LNCaP clone FGC (cell line): ENCODE data around the gene CLDN24.
"Not testable (repeated sequence)": the region's sequence is repeated elsewhere in the genome, so short reads cannot be mapped to it uniquely, and the experiment has no call there.

Experiments
- DNase-seq: peaks from one replicate; pipeline ENCODE4 v3.0.0-alpha.2; 2011; ENCODE audit warnings: low read depth
- H3K4me3 ChIP-seq: 2 replicates; pipeline ENCODE4 v1.5.1; 2011; ENCODE audit warnings: mild to moderate bottlenecking, low read depth, low read length, control low read depth
- CTCF ChIP-seq: IDR thresholded peaks from 2 replicates; pipeline ENCODE4 v1.5.1; 2012; ENCODE audit warnings: mild to moderate bottlenecking; ENCODE audit not compliant: control insufficient read depth, insufficient read depth; ENCODE audit errors: extremely low read depth

The CLDN24 gene

GRCh38 chr4:183329954-183330742, 7.9 kb upstream of the CLDN24 start:
- no peak overlapping the region for H3K4me3 ChIP-seq
- no peak for DNase-seq
- no peak for TF ChIP-seq CTCF

GRCh38 chr4:183329244-183329643, 7.0 kb upstream of the CLDN24 start:
- no peak for TF ChIP-seq CTCF
- H3K4me3 ChIP-seq = no peak overlapping the region
- DNase-seq = no peak

GRCh38 chr4:183328832-183329231, 6.6 kb upstream of the CLDN24 start:
- DNase-seq = no peak
- no peak overlapping the region for H3K4me3 ChIP-seq
- no peak for TF ChIP-seq CTCF

- no peak for TF ChIP-seq CTCF
- DNase-seq = no peak
- H3K4me3 ChIP-seq = no peak overlapping the region
These were observed 5.6 kb upstream of the CLDN24 start for GRCh38 chr4:183327827-183328226.

GRCh38 chr4:183326853-183327252, 4.6 kb upstream of the CLDN24 start:
- no peak for TF ChIP-seq CTCF
- DNase-seq = no peak
- no peak overlapping the region for H3K4me3 ChIP-seq

GRCh38 chr4:183326387-183326786, 4.2 kb upstream of the CLDN24 start:
- DNase-seq, H3K4me3 ChIP-seq: not testable (repeated sequence)

- no peak overlapping the region for H3K4me3 ChIP-seq
- no peak for TF ChIP-seq CTCF
- DNase-seq = no peak
These were observed 2.4 kb upstream of the CLDN24 start for GRCh38 chr4:183324619-183325018.

- DNase-seq, H3K4me3 ChIP-seq: not testable (repeated sequence)
These were observed 1.8 kb upstream of the CLDN24 start for GRCh38 chr4:183324056-183324455.
